Small intestine (tissue), 7 donors: ENCODE results near the gene TMEM14C. TPM values are rescaled to one million over a fixed set of nuclear protein-coding genes. Genes with fewer than 3 reads are reported as not detected.

ENCODE experiments used
- DNase-seq, 2 donors: peaks; one replicate each; pipeline versions ENCODE4 v3.0.0 to v3.0.0-alpha.2; 2013
- FAIRE-seq: peaks from 2 replicates; lab custom pipeline; 2012; peaks lifted over from hg19 to GRCh38; lab: Jason Lieb, UNC
- H3K27ac ChIP-seq, 3 donors: one replicate each; pipeline ENCODE4 v1.5.1; 2013; ENCODE audit warnings: low read length in 2 of 3, mild to moderate bottlenecking in 2 of 3, control low read depth in 1 of 3, inconsistent platforms in 1 of 3, low read depth in 1 of 3, moderate library complexity in 1 of 3
- H3K27me3 ChIP-seq, 3 donors: one replicate each; pipeline ENCODE4 v1.6.1; 2013; ENCODE audit warnings: low read length in 3 of 3, inconsistent platforms in 1 of 3; ENCODE audit not compliant: control insufficient read depth in 3 of 3, insufficient read depth in 3 of 3
- H3K36me3 ChIP-seq, 3 donors: one replicate each; pipeline ENCODE4 v1.6.1; 2013; ENCODE audit warnings: low read length in 3 of 3, inconsistent platforms in 1 of 3, low read depth in 1 of 3, mild to moderate bottlenecking in 1 of 3, moderate library complexity in 1 of 3; ENCODE audit not compliant: control insufficient read depth in 3 of 3, insufficient read depth in 2 of 3
- H3K4me1 ChIP-seq, 3 donors: one replicate each; pipeline ENCODE4 v1.6.1; 2013; ENCODE audit warnings: low read length in 2 of 3, inconsistent platforms in 1 of 3, low read depth in 1 of 3, mild to moderate bottlenecking in 1 of 3, moderate library complexity in 1 of 3; ENCODE audit not compliant: control insufficient read depth in 3 of 3, insufficient read depth in 2 of 3
- H3K4me3 ChIP-seq, 3 donors: one replicate each; pipeline ENCODE4 v1.5.1; 2013; ENCODE audit warnings: low read length in 3 of 3, control low read depth in 1 of 3, inconsistent platforms in 1 of 3, low read depth in 1 of 3, mild to moderate bottlenecking in 1 of 3, moderate library complexity in 1 of 3
- H3K9me3 ChIP-seq, 2 donors: one replicate each; pipeline ENCODE4 v1.6.1; 2013; ENCODE audit warnings: low read depth in 1 of 2, low read length in 1 of 2; ENCODE audit not compliant: control insufficient read depth in 2 of 2, insufficient read depth in 1 of 2
- WGBS, 3 donors: extraction: QIAGEN DNeasy Blood & Tissue Kit; methylation state at CpG; one replicate each; pipeline ENCODE4 v1.1.7; 2013; 5-methylcytosine and 5-hydroxymethylcytosine counted together
- polyA plus RNA-seq, 4 donors: library from polyadenylated mRNA; stranded (reverse) in 3 of 4; unstranded in 1 of 4; fragments of 200-250 nt in 3 of 4; fragments of 120-200 nt in 1 of 4; gene quantifications; one replicate each; pipeline versions ENCODE4 v1.2.1 to v1.2.3, GENCODE V29; 2013
- donor health status: healthy with polysubstance abuse.
- donor health status: control.
- donor health status: control.
- donor health status: Bipolar disorder and iron deficiency.
- donor health status: healthy.

Gene TMEM14C
- polyA plus RNA-seq, 4 donors: 105 to 145 (median 140) TPM

- Histone ChIP-seq H3K4me3 (peak overlapping the region; percentile 38 to 85 (median 75)), H3K27ac (peak overlapping the region; percentile 74 to 90 (median 85)), H3K27me3 (no peaks in the 10 kb centered on the region), H3K4me1 (peaks cover 3 to 23% (median 6%) of the 10 kb centered on the region in 3 donors), H3K36me3 (peaks cover 2 to 15% (median 2%) of the 10 kb centered on the region in 3 donors), H3K9me3 (peaks cover 0 to 11% of the 10 kb centered on the region in 2 donors)
- FAIRE-seq (no peak), DNase-seq (no peak)
- WGBS, 3 donors: 2 to 5% (median 3%) methylated on average over 6 of the region's 6 CpGs
Observed at GRCh38 chr6:10722570-10722819, 375 bp upstream of the TMEM14C start.

GRCh38 chr6:10723567-10723881 lies 654 bp downstream of the TMEM14C start:
- no peaks in the 10 kb centered on the region for H3K27me3 ChIP-seq
- H3K4me3 ChIP-seq: peak overlapping the region; percentile 21 to 85 (median 75)
- no peak for DNase-seq
- peaks cover 0 to 8% of the 10 kb centered on the region in 2 donors for H3K9me3 ChIP-seq
- peaks cover 3 to 23% (median 6%) of the 10 kb centered on the region in 3 donors for H3K4me1 ChIP-seq
- FAIRE-seq: no peak
- H3K36me3 ChIP-seq: peaks cover 2 to 23% (median 4%) of the 10 kb centered on the region in 3 donors
- peak overlapping the region; percentile 62 to 90 (median 85) for H3K27ac ChIP-seq
- 12 to 27% (median 22%) methylated on average over 7 of the region's 7 CpGs for WGBS, 3 donors

- Histone ChIP-seq H3K4me3 (no peak overlapping the region), H3K4me1 (peaks cover 3 to 23% (median 6%) of the 10 kb centered on the region in 3 donors), H3K27ac (no peak overlapping the region), H3K36me3 (peaks cover 2 to 35% (median 4%) of the 10 kb centered on the region in 3 donors), H3K27me3 (no peaks in the 10 kb centered on the region), H3K9me3 (no peaks in the 10 kb centered on the region)
- FAIRE-seq (no peak), DNase-seq (no peak)
- 45 to 69% (median 53%) methylated on average over 6 of the region's 6 CpGs for WGBS, 3 donors
Observed at GRCh38 chr6:10725044-10725443, 2.2 kb downstream of the TMEM14C start.

GRCh38 chr6:10725716-10726115 lies 2.8 kb downstream of the TMEM14C start:
- H3K9me3 ChIP-seq: no peaks in the 10 kb centered on the region
- no peak for FAIRE-seq
- H3K27ac ChIP-seq: no peak overlapping the region
- no peak overlapping the region for H3K4me3 ChIP-seq
- peaks cover 2 to 35% (median 7%) of the 10 kb centered on the region in 3 donors for H3K36me3 ChIP-seq
- no peak for DNase-seq
- peaks cover 3 to 23% (median 6%) of the 10 kb centered on the region in 3 donors for H3K4me1 ChIP-seq
- H3K27me3 ChIP-seq: no peaks in the 10 kb centered on the region
- WGBS, 3 donors: 88 to 92% (median 88%) methylated on average over 9 of the region's 9 CpGs

- H3K4me3 ChIP-seq: no peak overlapping the region
Observed at GRCh38 chr6:10730254-10730653, 7.4 kb downstream of the TMEM14C start.

GRCh38 chr6:10733151-10733715 lies 10.4 kb downstream of the TMEM14C start:
- 93 to 95% (median 95%) methylated on average over 17 of the region's 17 CpGs for WGBS, 3 donors

More at GRCh38 chr6:10730254-10730653, 7.4 kb downstream of the TMEM14C start:
- 83 to 88% (median 85%) methylated on average over 3 of the region's 3 CpGs for WGBS, 3 donors
- peaks cover 2 to 53% (median 12%) of the 10 kb centered on the region in 3 donors for H3K36me3 ChIP-seq
- DNase-seq (no peak), FAIRE-seq (no peak)
- no peaks in the 10 kb centered on the region for H3K4me1 ChIP-seq
- no peaks in the 10 kb centered on the region for H3K27me3 ChIP-seq
- H3K27ac ChIP-seq: no peak overlapping the region
- H3K9me3 ChIP-seq: peaks cover 0 to 2% of the 10 kb centered on the region in 2 donors

GRCh38 chr6:10733863-10734262 lies 11.0 kb downstream of the TMEM14C start:
- Histone ChIP-seq H3K36me3 (peaks cover 0 to 33% (median 9%) of the 10 kb centered on the region in 3 donors), H3K4me1 (no peaks in the 10 kb centered on the region), H3K27me3 (no peaks in the 10 kb centered on the region), H3K9me3 (peaks cover 0 to 2% of the 10 kb centered on the region in 2 donors), H3K27ac (no peak overlapping the region), H3K4me3 (no peak overlapping the region)
- 93 to 100% (median 94%) methylated on average over 3 of the region's 3 CpGs for WGBS, 3 donors
- FAIRE-seq: no peak
- DNase-seq: no peak

More at GRCh38 chr6:10733151-10733715, 10.4 kb downstream of the TMEM14C start:
- peaks cover 0 to 37% (median 9%) of the 10 kb centered on the region in 3 donors for H3K36me3 ChIP-seq
- no peak overlapping the region for H3K4me3 ChIP-seq
- no peaks in the 10 kb centered on the region for H3K4me1 ChIP-seq
- H3K27me3 ChIP-seq: no peaks in the 10 kb centered on the region
- DNase-seq (no peak), FAIRE-seq (no peak)
- peaks cover 0 to 2% of the 10 kb centered on the region in 2 donors for H3K9me3 ChIP-seq
- no peak overlapping the region for H3K27ac ChIP-seq

- FAIRE-seq: no peak
- DNase-seq: no peak
- no peak overlapping the region for H3K27ac ChIP-seq
- no peak overlapping the region for H3K4me3 ChIP-seq
- H3K27me3 ChIP-seq: no peaks in the 10 kb centered on the region
- H3K9me3 ChIP-seq: peaks cover 0 to 2% of the 10 kb centered on the region in 2 donors
- 83 to 92% (median 88%) methylated on average over 2 of the region's 2 CpGs for WGBS, 3 donors
- H3K36me3 ChIP-seq: peaks cover 0 to 24% (median 6%) of the 10 kb centered on the region in 3 donors
- no peaks in the 10 kb centered on the region for H3K4me1 ChIP-seq
Observed at GRCh38 chr6:10736731-10737130, 13.9 kb downstream of the TMEM14C start.

- FAIRE-seq: no peak
- peaks cover 0 to 16% (median 0%) of the 10 kb centered on the region in 3 donors for H3K36me3 ChIP-seq
- DNase-seq: no peak
- no peak overlapping the region for H3K27ac ChIP-seq
- no peaks in the 10 kb centered on the region for H3K27me3 ChIP-seq
- no peaks in the 10 kb centered on the region for H3K4me1 ChIP-seq
- H3K4me3 ChIP-seq: no peak overlapping the region
- no peaks in the 10 kb centered on the region for H3K9me3 ChIP-seq
Observed at GRCh38 chr6:10740061-10740460, 17.2 kb downstream of the TMEM14C start.
